ENCODE data around the gene NAGK. TPM values are rescaled to one million over a fixed set of nuclear protein-coding genes. Genes with fewer than 3 reads are reported as not detected.

NAGK gene
- total and polyA plus RNA-seq, 4 donors: 21.8 to 41.0 (median 27.1) TPM

DNA sequence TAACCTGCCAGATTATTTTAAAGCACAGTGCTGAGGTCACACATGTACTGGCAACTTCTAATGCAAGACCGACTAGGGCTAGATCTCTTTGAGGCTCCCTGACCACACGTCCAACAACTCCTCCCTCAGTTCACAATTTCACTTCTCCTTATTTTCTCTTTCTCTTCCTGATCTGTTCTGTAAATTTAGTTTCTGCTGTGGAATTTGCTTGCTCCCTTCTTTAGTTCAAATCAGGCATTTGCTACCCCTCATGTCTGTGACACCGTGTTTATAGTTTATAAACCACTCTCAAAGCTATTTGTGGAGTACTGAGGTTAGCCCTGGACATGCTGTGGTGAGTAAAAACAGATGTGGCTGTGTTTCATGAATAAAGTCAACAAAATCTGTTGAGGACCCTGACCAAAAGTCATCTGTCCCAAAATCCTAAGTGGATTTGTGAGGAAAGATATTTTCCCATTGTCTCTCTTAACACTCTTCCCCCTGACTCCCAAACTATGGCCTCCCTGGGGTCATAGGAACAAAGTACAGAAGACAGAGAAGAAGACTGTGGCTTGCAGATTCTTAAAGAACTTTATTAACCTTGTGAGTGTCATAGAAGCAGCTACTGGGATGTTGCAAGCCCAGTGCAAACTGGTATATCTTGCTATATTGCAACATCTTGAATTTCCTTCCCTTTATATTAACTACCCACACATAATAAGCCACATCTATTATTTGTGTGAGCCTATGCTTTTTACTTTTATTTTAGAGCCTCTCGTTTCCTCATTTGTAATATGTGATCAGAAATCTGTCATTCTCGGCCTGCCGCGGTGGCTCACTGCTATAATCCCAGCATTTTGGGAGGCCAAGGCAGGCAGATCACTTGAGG lies 3.5 kb upstream of the NAGK start:
- no peak overlapping the region for H3K9ac ChIP-seq (ENCODE audit: low read depth in 1 of 2, low read length in 2 of 2)
- peaks cover 0 to 19% (median 15%) of the 10 kb centered on the region in 4 donors for H3K4me1 ChIP-seq (ENCODE audit: control insufficient read depth in 4 of 4, insufficient read depth in 4 of 4, low read length in 3 of 4)
- no peaks in the 10 kb centered on the region for H3K9me3 ChIP-seq (ENCODE audit: control insufficient read depth in 4 of 4, low read length in 3 of 4)
- WGBS: 76% methylated on average over 7 of the region's 7 CpGs
- peak overlapping the region; percentile 33 to 54 for H3K27ac ChIP-seq (ENCODE audit: low read depth in 1 of 2, low read length in 2 of 2)
- TF ChIP-seq FOXA2 (IDR thresholded peaks at IDR 0.05) (no peak), YY1 (IDR thresholded peaks at IDR 0.05) (no peak), RAD21 (IDR thresholded peaks at IDR 0.05) (no peak), SP1 (IDR thresholded peaks at IDR 0.05) (no peak), MAX (IDR thresholded peaks at IDR 0.05) (no peak), RXRA (IDR thresholded peaks at IDR 0.05) (no peak), HNF4A (conservative IDR thresholded peaks at IDR 0.05) (no peak), EGR1 (IDR thresholded peaks at IDR 0.05; ENCODE audit: low read depth in 2 of 2) (no peak), REST (IDR thresholded peaks at IDR 0.05) (no peak), HNF4G (IDR thresholded peaks at IDR 0.05) (no peak)
- TF ChIP-seq, protein P1, sequence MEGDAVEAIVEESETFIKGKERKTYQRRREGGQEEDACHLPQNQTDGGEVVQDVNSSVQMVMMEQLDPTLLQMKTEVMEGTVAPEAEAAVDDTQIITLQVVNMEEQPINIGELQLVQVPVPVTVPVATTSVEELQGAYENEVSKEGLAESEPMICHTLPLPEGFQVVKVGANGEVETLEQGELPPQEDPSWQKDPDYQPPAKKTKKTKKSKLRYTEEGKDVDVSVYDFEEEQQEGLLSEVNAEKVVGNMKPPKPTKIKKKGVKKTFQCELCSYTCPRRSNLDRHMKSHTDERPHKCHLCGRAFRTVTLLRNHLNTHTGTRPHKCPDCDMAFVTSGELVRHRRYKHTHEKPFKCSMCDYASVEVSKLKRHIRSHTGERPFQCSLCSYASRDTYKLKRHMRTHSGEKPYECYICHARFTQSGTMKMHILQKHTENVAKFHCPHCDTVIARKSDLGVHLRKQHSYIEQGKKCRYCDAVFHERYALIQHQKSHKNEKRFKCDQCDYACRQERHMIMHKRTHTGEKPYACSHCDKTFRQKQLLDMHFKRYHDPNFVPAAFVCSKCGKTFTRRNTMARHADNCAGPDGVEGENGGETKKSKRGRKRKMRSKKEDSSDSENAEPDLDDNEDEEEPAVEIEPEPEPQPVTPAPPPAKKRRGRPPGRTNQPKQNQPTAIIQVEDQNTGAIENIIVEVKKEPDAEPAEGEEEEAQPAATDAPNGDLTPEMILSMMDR (IDR thresholded peaks at IDR 0.05; ENCODE audit: low read depth, low read length, missing input control): no peak
- DNase-seq (ENCODE audit: low spot score): no peak
- no peaks in the 10 kb centered on the region for H3K27me3 ChIP-seq (ENCODE audit: control insufficient read depth in 4 of 4, insufficient read depth in 4 of 4, low read length in 3 of 4)
- no peak overlapping the region for H3K4me3 ChIP-seq (ENCODE audit: low read depth in 1 of 3, low read length in 3 of 3)
- H3K36me3 ChIP-seq (ENCODE audit: control insufficient read depth in 4 of 4, insufficient read depth in 3 of 4, low read depth in 1 of 4, low read length in 3 of 4): no peaks in the 10 kb centered on the region

- H3K9me3 ChIP-seq (ENCODE audit: control insufficient read depth in 4 of 4, low read length in 3 of 4): no peaks in the 10 kb centered on the region
- no peak overlapping the region for H3K4me3 ChIP-seq (ENCODE audit: low read depth in 1 of 3, low read length in 3 of 3)
- no peak overlapping the region for H3K9ac ChIP-seq (ENCODE audit: low read depth in 1 of 2, low read length in 2 of 2)
- no peaks in the 10 kb centered on the region for H3K27me3 ChIP-seq (ENCODE audit: control insufficient read depth in 4 of 4, insufficient read depth in 4 of 4, low read length in 3 of 4)
- WGBS: 82% methylated on average over 3 of the region's 3 CpGs
- H3K4me1 ChIP-seq (ENCODE audit: control insufficient read depth in 4 of 4, insufficient read depth in 4 of 4, low read length in 3 of 4): peaks cover 0 to 24% (median 15%) of the 10 kb centered on the region in 4 donors
- no peak overlapping the region for H3K27ac ChIP-seq (ENCODE audit: low read depth in 1 of 2, low read length in 2 of 2)
- no peak for DNase-seq (ENCODE audit: low spot score)
- H3K36me3 ChIP-seq (ENCODE audit: control insufficient read depth in 4 of 4, insufficient read depth in 3 of 4, low read depth in 1 of 4, low read length in 3 of 4): no peaks in the 10 kb centered on the region
- TF ChIP-seq, protein P2, sequence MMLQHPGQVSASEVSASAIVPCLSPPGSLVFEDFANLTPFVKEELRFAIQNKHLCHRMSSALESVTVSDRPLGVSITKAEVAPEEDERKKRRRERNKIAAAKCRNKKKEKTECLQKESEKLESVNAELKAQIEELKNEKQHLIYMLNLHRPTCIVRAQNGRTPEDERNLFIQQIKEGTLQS (IDR thresholded peaks at IDR 0.05): no peak
- TF ChIP-seq YY1 (IDR thresholded peaks at IDR 0.05): no peak
- no peak for TF ChIP-seq FOXA1 (IDR thresholded peaks at IDR 0.05)
- TF ChIP-seq, protein P1 (IDR thresholded peaks at IDR 0.05; ENCODE audit: low read depth, low read length, missing input control): no peak
- no peak for TF ChIP-seq HNF4A (conservative IDR thresholded peaks at IDR 0.05)
- TF ChIP-seq EGR1 (IDR thresholded peaks at IDR 0.05; ENCODE audit: low read depth in 2 of 2): no peak
- TF ChIP-seq JUND (IDR thresholded peaks at IDR 0.05): no peak
- TF ChIP-seq NR2F2 (IDR thresholded peaks at IDR 0.05): no peak
- no peak for TF ChIP-seq HNF4G (IDR thresholded peaks at IDR 0.05)
- TF ChIP-seq RAD21 (IDR thresholded peaks at IDR 0.05): no peak
- TF ChIP-seq GABPA (IDR thresholded peaks at IDR 0.05 in 1 of 2, conservative IDR thresholded peaks at IDR 0.05 in 1 of 2): no peak
- TF ChIP-seq FOXA2 (IDR thresholded peaks at IDR 0.05): no peak
- TF ChIP-seq REST (IDR thresholded peaks at IDR 0.05): no peak
- TF ChIP-seq TAF1 (conservative IDR thresholded peaks at IDR 0.05): no peak
- no peak for TF ChIP-seq MAX (IDR thresholded peaks at IDR 0.05)
- TF ChIP-seq RXRA (IDR thresholded peaks at IDR 0.05): no peak
These were observed 1.6 kb upstream of the NAGK start for GRCh38 chr2:71066856-71067255.
